GM08714 (cell line): ENCODE results near the gene MPG.
"Not testable (repeated sequence)": the region's sequence is repeated elsewhere in the genome, so short reads cannot be mapped to it uniquely, and the experiment has no call there.

Source experiments
- H3K4me3 ChIP-seq: fragments of 200-500 bp; sonication (Bioruptor generic); 2 replicates; pipeline ENCODE4 v1.5.1; 2014; ENCODE audit warnings: mild to moderate bottlenecking, low read length, inconsistent platforms
- ZNF274 ChIP-seq: IDR thresholded peaks from 2 replicates; pipeline ENCODE4 v1.6.1; 2012; ENCODE audit warnings: mild to moderate bottlenecking, low read depth, low read length

Gene MPG

DNA sequence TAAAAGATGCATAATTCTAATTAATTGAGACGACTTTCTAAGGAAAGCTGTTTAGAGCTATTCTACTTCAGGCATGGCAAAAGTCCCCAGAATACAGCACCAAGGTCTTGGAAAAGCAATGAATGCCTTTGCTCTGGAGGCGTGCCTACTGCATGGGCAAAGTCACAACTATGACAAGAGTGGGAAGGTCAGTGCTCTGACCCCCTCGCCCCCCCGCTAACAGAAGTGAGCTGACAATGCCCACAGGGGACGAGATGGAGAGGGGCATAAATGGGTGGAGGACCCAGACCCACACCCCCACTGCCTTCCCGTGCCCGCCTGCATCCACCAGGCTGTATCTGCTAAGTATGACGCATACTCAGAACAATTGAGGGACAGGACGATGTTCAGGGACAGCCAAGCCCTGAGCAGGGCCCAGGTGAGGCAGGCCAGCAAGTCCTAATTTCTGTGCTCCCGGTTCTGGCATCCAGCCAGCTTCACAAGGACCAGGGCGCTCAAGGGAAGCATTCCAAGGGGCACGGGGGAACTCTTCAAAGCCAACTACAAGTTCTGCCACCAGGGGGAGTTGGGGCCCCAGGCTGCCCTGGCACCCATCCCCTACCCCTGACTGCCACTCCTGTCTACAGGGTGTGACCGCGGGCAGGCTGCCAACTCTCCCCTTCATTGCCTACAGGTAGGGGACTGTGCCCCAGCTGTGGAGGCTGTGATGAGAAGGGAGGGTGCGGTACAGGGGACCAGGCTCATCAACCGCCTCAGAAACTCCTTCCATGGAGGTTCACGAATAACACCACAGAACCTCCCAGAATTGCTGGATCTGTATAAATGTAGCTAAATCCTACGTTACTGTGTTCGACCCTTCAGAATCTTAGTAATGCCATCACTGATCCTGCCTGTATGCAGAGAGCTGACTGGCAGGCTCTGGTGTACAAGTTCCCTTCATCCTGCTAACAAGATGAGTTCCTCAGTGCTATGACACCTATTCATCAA is 39.6 kb downstream of the MPG start:
- no peak for TF ChIP-seq ZNF274
- no peak overlapping the region for H3K4me3 ChIP-seq

GRCh38 chr16:118857-119256 is 40.8 kb downstream of the MPG start:
- no peak for TF ChIP-seq ZNF274
- no peak overlapping the region for H3K4me3 ChIP-seq

- no peak overlapping the region for H3K4me3 ChIP-seq
- TF ChIP-seq ZNF274: no peak
These were observed 41.3 kb downstream of the MPG start for GRCh38 chr16:119295-119694.

GRCh38 chr16:119835-120491 is 41.9 kb downstream of the MPG start:
- no peak for TF ChIP-seq ZNF274
- H3K4me3 ChIP-seq: no peak overlapping the region

DNA sequence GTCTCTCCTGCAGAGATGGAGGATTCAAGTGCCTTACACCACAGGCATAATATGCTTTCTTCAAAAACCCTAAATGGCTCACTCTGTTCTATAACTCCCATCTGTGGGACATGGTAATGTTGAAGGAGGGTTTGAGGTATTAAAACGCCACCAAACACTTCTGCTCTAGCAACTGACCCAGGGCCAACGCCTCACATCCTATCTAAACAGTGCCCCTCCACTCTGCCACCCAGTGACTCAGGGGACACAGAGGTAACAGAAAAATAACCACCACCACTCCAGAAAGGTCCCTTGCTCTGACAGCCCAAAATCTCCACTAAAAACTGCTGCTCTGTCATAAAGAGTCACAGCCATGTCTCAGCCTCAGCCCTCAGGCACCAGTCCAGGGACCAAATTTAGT is 42.7 kb downstream of the MPG start:
- TF ChIP-seq ZNF274: no peak
- H3K4me3 ChIP-seq: no peak overlapping the region

DNA sequence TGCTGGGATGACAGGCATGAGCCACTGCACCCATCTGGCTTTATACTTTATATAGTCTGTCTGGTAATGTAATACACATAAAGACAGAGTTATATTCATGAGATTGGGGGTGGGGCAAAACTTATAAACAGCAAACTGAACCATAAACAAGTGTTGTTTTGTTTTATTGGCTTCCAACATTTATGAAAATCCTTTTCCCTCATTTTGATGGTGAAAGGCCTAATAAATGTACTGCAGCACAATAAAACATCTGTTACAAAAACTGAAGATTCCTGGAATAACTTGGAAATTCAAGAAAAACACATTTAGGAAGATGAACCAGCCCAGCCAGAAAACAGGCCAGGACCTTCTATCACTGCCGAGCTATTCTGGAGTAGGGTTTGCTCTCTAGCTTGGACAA is 44.3 kb downstream of the MPG start:
- H3K4me3 ChIP-seq: no peak overlapping the region
- no peak for TF ChIP-seq ZNF274

GRCh38 chr16:123558-124350 is 45.7 kb downstream of the MPG start:
- H3K4me3 ChIP-seq: not testable (repeated sequence)

DNA sequence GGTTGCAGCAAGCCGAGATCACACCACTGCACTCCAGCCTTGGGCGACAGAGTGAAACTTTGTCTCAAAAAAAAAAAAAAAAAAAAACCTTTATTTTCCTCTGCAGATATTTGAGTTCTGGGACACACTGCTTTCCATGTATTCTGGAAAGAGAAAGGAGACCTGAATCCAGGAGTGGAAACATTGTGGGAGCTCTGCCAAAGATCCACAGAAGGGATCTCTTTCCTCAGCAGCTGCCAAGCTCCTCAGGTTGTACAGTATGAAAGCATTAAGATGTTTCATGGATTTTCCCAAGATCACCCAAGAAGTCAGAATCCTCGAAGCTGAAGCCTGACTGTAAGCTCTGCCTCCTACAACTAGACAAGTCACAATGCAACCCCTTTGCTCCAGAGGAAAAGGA is 47.0 kb downstream of the MPG start:
- H3K4me3 ChIP-seq: no peak overlapping the region
- no peak for TF ChIP-seq ZNF274

DNA sequence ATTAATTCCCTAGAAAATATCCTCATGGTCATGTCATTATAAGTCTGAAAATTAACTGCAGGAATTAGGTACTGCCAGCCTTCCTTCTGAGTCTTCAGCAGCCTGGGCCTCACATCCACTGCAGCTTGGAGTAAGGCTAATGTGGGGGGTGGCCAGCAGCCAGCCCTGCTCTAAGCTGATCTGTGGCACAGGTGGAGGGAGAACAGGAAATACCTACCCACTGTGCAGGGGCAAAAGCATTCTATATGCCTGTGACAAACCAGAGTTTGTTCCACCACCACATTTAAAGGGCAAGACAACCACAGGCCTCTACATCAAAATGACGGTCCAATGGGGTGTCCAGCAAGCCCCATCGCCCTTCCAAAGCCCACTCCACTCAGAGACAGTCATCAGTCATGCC is 51.0 kb downstream of the MPG start:
- no peak for TF ChIP-seq ZNF274
- no peak overlapping the region for H3K4me3 ChIP-seq

DNA sequence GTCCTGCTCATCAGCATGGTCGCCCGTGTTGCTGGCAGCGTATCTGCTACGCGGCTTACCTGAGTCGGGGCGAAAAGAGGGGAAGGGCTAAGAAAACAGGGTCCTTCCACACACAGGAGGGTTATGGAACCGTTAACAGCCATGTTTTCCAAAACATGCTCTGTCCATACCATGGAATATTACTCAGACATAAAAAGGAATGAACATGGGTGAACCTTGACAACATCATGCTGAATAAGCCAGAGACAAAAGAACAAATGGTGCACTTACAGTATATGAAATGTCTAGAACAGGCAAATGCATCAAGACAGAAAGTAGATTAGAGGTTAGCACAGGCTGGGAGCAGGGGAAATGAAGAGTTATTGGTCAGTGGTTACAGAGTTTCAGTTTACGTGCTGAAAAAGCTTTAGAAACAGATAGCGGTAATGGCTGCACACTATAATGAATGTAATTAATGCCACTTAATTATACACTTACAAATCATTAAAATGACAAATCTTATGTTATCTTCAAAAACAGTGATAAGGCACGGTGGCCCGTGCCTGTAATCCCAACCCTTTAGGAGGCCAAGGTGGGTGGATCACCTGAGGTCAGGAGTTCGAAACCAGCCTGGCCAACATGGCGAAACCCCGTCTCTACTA is 52.6 kb downstream of the MPG start:
- no peak for TF ChIP-seq ZNF274

DNA sequence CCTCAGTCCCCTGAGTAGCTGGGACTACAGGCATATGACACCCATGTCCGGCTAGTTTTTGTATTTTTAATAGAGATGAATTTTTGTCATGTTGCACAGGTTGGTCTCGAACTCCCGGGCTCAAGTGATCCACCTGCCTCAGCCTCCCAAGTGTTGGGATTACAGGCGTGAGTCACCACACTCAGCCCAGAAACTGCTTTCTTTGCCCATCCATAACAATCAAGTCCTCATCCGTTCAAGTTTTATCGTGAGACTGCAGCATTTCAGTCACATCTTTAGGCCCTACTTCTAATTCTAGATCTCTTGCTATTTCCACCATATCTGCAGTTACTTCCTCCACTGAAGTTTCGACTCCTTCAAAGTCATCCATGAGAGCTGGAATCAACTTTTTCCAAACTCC is 54.1 kb downstream of the MPG start:
- no peak for TF ChIP-seq ZNF274
- H3K4me3 ChIP-seq: no peak overlapping the region

More for the DNA sequence above, 52.6 kb downstream of the MPG start:
- H3K4me3 ChIP-seq: no peak overlapping the region

- no peak for TF ChIP-seq ZNF274
- H3K4me3 ChIP-seq: no peak overlapping the region
These were observed 55.7 kb downstream of the MPG start for GRCh38 chr16:133716-134115.
